ENCODE data around the gene PDK1. TPM values are rescaled to one million over a fixed set of nuclear protein-coding genes. Genes with fewer than 3 reads are reported as not detected.

PDK1 gene
- total RNA-seq, 4 donors from 2014 or later = 13.2 to 32.6 (median 18.1) TPM

GRCh38 chr2:172615727-172616261 lies 59.9 kb downstream of the PDK1 start:
- TF ChIP-seq CTCF (IDR thresholded peaks at IDR 0.05; ENCODE audit: low read depth) = no peak

GRCh38 chr2:172617115-172617514 lies 61.2 kb downstream of the PDK1 start:
- no peak for TF ChIP-seq CTCF (IDR thresholded peaks at IDR 0.05; ENCODE audit: low read depth)

GRCh38 chr2:172623249-172623965 lies 67.5 kb downstream of the PDK1 start:
- no peak for TF ChIP-seq CTCF (IDR thresholded peaks at IDR 0.05; ENCODE audit: low read depth)

GRCh38 chr2:172624996-172625395 lies 69.1 kb downstream of the PDK1 start:
- no peak for TF ChIP-seq CTCF (IDR thresholded peaks at IDR 0.05; ENCODE audit: low read depth)

- TF ChIP-seq CTCF (IDR thresholded peaks at IDR 0.05; ENCODE audit: low read depth) = no peak
Observed at GRCh38 chr2:172627181-172627580, 71.3 kb downstream of the PDK1 start.

GRCh38 chr2:172628085-172628484 lies 72.2 kb downstream of the PDK1 start:
- TF ChIP-seq CTCF (IDR thresholded peaks at IDR 0.05; ENCODE audit: low read depth) = no peak

- TF ChIP-seq CTCF (IDR thresholded peaks at IDR 0.05; ENCODE audit: low read depth) = no peak
Observed at GRCh38 chr2:172629586-172629985, 73.7 kb downstream of the PDK1 start.
